ENCODE results near the gene PIGH. TPM values are rescaled to one million over a fixed set of nuclear protein-coding genes. Genes with fewer than 3 reads are reported as not detected.
A peak's percentile ranks its signal among the peaks of the same experiment; 100 is the strongest.

PIGH gene
- total and polyA plus RNA-seq, 12 donors, result 9.0 to 23.3 (median 10.3) TPM

- H3K4me3 ChIP-seq, result no peak overlapping the region
- H3K27me3 ChIP-seq, result no peaks in the 10 kb centered on the region
- H3K4me1 ChIP-seq, result no peaks in the 10 kb centered on the region
- ATAC-seq (no peak), DNase-seq (no peak)
- TF ChIP-seq CTCF (IDR thresholded peaks at IDR 0.05), result no peak
- WGBS, 2 donors, result 91 to 95% methylated on average over 5 of the region's 5 CpGs
- H3K27ac ChIP-seq, result no peak overlapping the region
- no peaks in the 10 kb centered on the region for H3K9me3 ChIP-seq
- intact Hi-C loops (cut with DNase I), result loop anchor here in 3 of 10 donors (5.0 to 10.0 kb wide), 3 partner anchors 45 to 145 kb away; no protein-coding TSS in a partner anchor
- H3K36me3 ChIP-seq, result no peaks in the 10 kb centered on the region
Measured at GRCh38 chr14:67572608-67573007, 27.5 kb downstream of the PIGH start.

GRCh38 chr14:67571991-67572323 is 28.1 kb downstream of the PIGH start:
- 87% methylated on average over 19 of the region's 19 CpGs for WGBS, 2 donors
- ATAC-seq (peak in 5 of 8 donors; percentile 8 to 45 (median 14)), DNase-seq (no peak)
- intact Hi-C loops (cut with DNase I), result loop anchor here in 9 of 10 donors (1.0 to 10.0 kb wide), 7 partner anchors 45 to 145 kb away; no protein-coding TSS in a partner anchor
- no peak for TF ChIP-seq CTCF (IDR thresholded peaks at IDR 0.05)
- Histone ChIP-seq H3K4me3 (no peak overlapping the region), H3K4me1 (no peaks in the 10 kb centered on the region), H3K36me3 (no peaks in the 10 kb centered on the region), H3K27ac (no peak overlapping the region), H3K9me3 (no peaks in the 10 kb centered on the region), H3K27me3 (no peaks in the 10 kb centered on the region)

- Histone ChIP-seq H3K36me3 (no peaks in the 10 kb centered on the region), H3K4me3 (no peak overlapping the region), H3K4me1 (no peaks in the 10 kb centered on the region), H3K27ac (no peak overlapping the region), H3K27me3 (no peaks in the 10 kb centered on the region), H3K9me3 (no peaks in the 10 kb centered on the region)
- ATAC-seq, result peak; percentile 70 to 86 (median 76)
- WGBS, 2 donors, result 46 to 48% methylated on average over 13 to 14 of the region's 14 CpGs
- TF ChIP-seq CTCF (IDR thresholded peaks at IDR 0.05), result peak; percentile 63 to 84 (median 83)
- intact Hi-C loops (cut with DNase I), result loop anchor here in 9 of 10 donors (1.0 to 10.0 kb wide), 7 partner anchors 44 to 145 kb away; no protein-coding TSS in a partner anchor
- DNase-seq, result peak; percentile 57 to 64
Measured at GRCh38 chr14:67571275-67571990, 28.6 kb downstream of the PIGH start.

GRCh38 chr14:67570453-67570852 is 29.6 kb downstream of the PIGH start:
- Histone ChIP-seq H3K36me3 (no peaks in the 10 kb centered on the region), H3K9me3 (no peaks in the 10 kb centered on the region), H3K27ac (no peak overlapping the region), H3K4me3 (no peak overlapping the region), H3K27me3 (no peaks in the 10 kb centered on the region), H3K4me1 (no peaks in the 10 kb centered on the region)
- DNase-seq (no peak), ATAC-seq (no peak)
- intact Hi-C loops (cut with DNase I), result loop anchor here in 8 of 10 donors (2.0 to 10.0 kb wide), 6 partner anchors 43 to 144 kb away; no protein-coding TSS in a partner anchor
- TF ChIP-seq CTCF (IDR thresholded peaks at IDR 0.05), result no peak
- WGBS, 2 donors, result 86 to 91% methylated on average over 7 of the region's 7 CpGs

Measured in heart right ventricle (tissue), 16 donors.